Right lobe of liver (tissue), 4 donors: ENCODE measurements around the gene CSK.

Experiments
- POLR2A ChIP-seq: fragments of 450-650 bp; IDR thresholded peaks from one replicate; pipeline ENCODE4 v1.6.1; 2017; ENCODE audit warnings: antibody characterized with exemption, mild to moderate bottlenecking
- TF ChIP-seq, protein P1 (sequence below), 4 donors: fragments of 200-600 bp in 3 of 4; fragments of 450-650 bp in 1 of 4; IDR thresholded peaks; one replicate each; pipeline versions ENCODE4 v1.5.1 to v1.8.0; 2016 to 2022; ENCODE audit warnings: antibody characterized with exemption in 4 of 4, mild to moderate bottlenecking in 2 of 4
- donor health status: DM: no; HTN: no; CAD: no.
- donor health status: DM: no; HTN: no; CAD: no.
- donor health status: DM: no; HTN: yes; CAD: no.

DNA sequence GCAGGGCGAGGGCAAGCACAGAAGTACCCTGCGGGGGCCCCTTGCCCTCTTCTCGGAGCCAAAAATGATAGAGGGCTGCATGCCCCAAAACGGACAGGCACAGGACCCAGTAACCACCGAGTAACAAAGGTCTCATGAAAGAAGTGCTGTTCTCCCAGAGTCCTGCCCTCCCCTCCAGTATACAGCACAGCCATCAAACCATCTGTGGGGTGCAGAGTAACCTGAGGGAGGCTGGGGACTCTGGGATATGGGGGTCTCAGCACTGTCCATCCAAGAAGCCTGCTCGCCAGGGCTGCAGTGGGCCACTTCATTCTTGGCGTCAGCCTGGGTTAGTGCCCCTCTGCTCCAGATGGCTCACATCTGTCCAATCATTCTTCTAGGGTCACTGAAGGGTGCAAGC is 55.0 kb downstream of the CSK start:
- TF ChIP-seq, protein P1, sequence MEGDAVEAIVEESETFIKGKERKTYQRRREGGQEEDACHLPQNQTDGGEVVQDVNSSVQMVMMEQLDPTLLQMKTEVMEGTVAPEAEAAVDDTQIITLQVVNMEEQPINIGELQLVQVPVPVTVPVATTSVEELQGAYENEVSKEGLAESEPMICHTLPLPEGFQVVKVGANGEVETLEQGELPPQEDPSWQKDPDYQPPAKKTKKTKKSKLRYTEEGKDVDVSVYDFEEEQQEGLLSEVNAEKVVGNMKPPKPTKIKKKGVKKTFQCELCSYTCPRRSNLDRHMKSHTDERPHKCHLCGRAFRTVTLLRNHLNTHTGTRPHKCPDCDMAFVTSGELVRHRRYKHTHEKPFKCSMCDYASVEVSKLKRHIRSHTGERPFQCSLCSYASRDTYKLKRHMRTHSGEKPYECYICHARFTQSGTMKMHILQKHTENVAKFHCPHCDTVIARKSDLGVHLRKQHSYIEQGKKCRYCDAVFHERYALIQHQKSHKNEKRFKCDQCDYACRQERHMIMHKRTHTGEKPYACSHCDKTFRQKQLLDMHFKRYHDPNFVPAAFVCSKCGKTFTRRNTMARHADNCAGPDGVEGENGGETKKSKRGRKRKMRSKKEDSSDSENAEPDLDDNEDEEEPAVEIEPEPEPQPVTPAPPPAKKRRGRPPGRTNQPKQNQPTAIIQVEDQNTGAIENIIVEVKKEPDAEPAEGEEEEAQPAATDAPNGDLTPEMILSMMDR (IDR thresholded peaks at IDR 0.05) = no peak
- TF ChIP-seq POLR2A = no peak
